Testis (tissue), 2 donors: ENCODE measurements around the gene SLC25A29.

Experiments
- CTCF ChIP-seq, 3 experiments: fragments of 450-650 bp in 2 of 3; fragments of 200-600 bp in 1 of 3; sonication (generic) in 1 of 3; IDR thresholded peaks; one replicate each; pipeline ENCODE4 v1.5.1; 2016 to 2019; ENCODE audit warnings: antibody characterized with exemption in 3 of 3, mild to moderate bottlenecking in 2 of 3, moderate library complexity in 1 of 3
- POLR2A ChIP-seq: fragments of 450-650 bp; IDR thresholded peaks from one replicate; pipeline ENCODE4 v1.6.1; 2017; ENCODE audit warnings: antibody characterized with exemption, mild to moderate bottlenecking, moderate library complexity

- TF ChIP-seq CTCF (IDR thresholded peaks at IDR 0.05) (peak; percentile 77 to 92 (median 78)), POLR2A (no peak)
Measured at GRCh38 chr14:100285021-100285912, 21.0 kb downstream of the SLC25A29 start.
